Cerebellar cortex (tissue), 1 donor: ENCODE data around the gene TNFRSF4.

Source experiments
- DNase-seq: peaks from one replicate; pipeline ENCODE4 v3.0.0-alpha.2; 2015; ENCODE audit warnings: low spot score

The TNFRSF4 gene

GRCh38 chr1:1217621-1218523, 3.9 kb upstream of the TNFRSF4 start:
- DNase-seq = peak; percentile 72

DNA sequence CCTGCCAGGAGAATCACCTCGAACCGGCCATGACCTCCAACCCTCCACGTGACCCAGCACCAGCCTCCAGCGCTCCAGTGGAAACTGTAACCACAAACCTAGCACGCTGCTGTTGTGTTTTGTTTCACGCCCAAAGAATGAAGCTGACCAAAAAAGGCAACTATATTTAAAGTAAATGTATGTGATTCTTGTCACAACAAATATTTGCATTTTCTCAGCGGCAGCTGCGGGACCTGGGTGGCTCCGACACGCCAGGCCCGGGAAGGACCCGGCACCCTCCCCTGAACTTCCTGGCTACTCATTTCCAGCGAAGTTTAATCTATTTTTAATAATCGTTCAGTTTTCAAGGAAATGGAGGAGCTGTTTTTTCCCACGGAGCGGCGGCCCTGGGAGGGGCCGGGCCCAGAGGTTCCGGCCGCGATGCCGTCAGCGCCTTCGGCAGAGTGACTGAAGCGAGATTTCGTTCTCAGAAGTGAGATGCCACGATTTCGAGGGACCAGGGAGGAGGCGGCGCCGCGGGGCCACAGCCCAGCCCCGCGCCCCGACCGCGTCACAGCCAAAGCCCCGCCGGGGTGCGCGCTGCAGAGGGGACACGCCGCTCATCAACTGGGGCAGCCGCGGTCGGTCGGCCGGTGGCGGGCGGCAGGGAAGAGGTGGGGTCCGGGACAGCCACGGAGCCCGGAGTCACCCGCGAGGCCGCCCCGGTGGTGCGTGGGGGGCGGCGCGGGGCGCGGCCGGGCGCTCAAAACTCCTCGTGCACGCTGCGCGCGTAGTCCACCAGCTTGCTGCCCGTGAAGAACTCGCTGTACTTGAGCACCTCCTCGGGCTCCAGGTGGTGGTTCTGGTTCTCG, 3.0 kb upstream of the TNFRSF4 start:
- no peak for DNase-seq

- DNase-seq = no peak
These were observed 2.1 kb upstream of the TNFRSF4 start for GRCh38 chr1:1215881-1216605.

- no peak for DNase-seq
These were observed 1.2 kb upstream of the TNFRSF4 start for GRCh38 chr1:1215080-1215676.

DNA sequence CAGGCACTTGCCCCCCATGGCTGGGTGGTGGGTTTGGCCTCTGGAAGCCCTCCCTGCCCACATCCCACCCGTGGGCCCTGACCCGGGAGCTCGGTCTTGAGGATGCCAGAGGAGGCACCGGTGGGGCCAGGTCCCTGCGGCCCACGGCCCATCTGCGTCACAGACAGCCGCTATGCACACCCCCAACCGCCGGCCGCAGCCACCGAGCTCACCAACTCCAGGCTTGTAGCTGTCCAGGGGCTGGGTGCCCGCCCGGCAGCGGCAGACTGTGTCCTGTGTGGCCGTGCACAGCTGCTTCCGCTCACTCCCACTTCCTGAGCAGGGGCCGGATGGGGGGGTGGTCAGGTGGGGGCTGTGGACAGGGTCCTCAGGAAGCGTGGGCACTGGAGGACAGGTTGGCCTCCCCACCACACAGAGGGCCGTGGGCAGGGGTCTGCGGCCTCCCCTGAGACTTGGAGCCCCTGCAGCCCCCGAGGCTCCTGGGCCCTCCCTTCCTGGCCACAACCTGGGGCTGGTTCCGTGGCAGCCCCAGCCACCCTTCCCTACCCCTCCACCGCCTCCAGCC, 1.1 kb downstream of the TNFRSF4 start:
- no peak for DNase-seq

GRCh38 chr1:1211541-1212441, 2.2 kb downstream of the TNFRSF4 start:
- DNase-seq = no peak

GRCh38 chr1:1210726-1211540, 3.0 kb downstream of the TNFRSF4 start:
- no peak for DNase-seq

DNA sequence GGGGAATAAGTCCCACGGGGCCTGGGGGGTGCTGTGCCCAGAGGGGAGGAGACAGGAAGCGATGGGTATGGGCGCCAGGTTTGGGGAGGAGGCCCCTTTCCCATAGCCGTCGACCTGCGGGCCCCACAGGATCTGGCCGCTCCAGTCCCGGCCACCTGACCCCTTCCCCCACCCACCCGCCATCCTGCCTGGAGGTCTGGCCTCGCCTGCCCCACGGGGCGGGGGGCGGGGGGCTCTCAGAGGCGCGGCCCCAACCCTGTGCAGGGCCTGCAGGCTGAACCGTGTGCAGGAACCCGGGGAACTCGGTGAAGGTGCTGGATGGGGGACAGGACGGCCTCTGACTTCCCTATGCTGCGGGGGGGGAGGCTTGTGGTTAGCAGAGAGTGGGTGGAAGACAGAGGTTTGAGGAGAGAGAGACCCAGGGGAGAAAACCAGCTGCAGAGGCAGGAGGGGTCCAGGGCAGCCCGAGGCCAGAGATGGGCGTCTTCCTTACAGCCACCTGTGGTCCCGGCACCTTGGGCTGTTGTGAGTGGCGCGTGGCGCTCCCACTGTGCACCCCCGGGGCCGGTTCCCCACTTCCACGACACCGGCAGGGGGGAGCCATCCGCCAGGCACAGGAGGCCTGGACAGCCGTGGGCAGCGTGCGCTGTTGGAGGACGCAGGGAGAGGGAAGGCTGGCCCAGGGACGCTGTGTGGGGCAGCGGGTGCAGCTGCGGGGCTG, 5.1 kb downstream of the TNFRSF4 start:
- no peak for DNase-seq

GRCh38 chr1:1207571-1207892, 6.4 kb downstream of the TNFRSF4 start:
- no peak for DNase-seq

- no peak for DNase-seq
These were observed 6.9 kb downstream of the TNFRSF4 start for GRCh38 chr1:1206966-1207531.

- no peak for DNase-seq
These were observed 7.5 kb downstream of the TNFRSF4 start, which contains the start of gene TNFRSF18 for GRCh38 chr1:1206376-1206965. Gene TNFRSF18, minus strand, starts transcription at chr1:1206592. Its CDS starts 21 bp downstream, at chr1:1206571.

DNA sequence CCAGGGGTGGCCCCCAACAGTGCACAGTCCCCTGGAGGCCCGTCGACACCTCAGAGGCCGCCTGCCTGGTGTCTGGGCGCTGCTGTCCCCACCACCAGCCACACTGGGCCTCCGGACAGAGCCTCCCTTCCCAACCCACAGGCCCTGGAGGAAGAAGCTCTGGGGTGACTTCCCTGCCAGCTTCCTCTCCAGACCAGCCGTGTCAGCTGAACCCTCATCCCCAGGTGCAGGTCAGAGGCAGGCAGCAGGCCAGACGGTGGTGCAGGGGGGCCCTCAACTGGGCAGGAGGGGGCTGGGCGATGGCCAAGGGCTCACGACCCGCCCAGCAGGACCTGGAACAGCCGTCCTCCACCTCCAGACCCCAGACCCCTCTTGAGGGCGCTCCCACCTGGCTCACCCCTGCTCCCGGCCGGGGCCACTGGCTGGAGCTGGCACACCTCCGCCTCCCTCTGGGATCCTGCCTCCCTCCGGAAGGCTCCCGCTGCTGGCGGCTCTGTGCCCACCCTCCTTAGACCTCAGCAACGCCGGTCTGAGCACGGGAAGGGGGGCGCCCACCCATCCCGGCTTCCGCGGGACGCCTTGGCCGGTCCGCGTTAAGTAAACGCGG, 8.1 kb downstream of the TNFRSF4 start:
- no peak for DNase-seq

GRCh38 chr1:1204998-1205768, 8.8 kb downstream of the TNFRSF4 start:
- DNase-seq = no peak

- no peak for DNase-seq
These were observed 9.5 kb downstream of the TNFRSF4 start for GRCh38 chr1:1204425-1204920.

DNA sequence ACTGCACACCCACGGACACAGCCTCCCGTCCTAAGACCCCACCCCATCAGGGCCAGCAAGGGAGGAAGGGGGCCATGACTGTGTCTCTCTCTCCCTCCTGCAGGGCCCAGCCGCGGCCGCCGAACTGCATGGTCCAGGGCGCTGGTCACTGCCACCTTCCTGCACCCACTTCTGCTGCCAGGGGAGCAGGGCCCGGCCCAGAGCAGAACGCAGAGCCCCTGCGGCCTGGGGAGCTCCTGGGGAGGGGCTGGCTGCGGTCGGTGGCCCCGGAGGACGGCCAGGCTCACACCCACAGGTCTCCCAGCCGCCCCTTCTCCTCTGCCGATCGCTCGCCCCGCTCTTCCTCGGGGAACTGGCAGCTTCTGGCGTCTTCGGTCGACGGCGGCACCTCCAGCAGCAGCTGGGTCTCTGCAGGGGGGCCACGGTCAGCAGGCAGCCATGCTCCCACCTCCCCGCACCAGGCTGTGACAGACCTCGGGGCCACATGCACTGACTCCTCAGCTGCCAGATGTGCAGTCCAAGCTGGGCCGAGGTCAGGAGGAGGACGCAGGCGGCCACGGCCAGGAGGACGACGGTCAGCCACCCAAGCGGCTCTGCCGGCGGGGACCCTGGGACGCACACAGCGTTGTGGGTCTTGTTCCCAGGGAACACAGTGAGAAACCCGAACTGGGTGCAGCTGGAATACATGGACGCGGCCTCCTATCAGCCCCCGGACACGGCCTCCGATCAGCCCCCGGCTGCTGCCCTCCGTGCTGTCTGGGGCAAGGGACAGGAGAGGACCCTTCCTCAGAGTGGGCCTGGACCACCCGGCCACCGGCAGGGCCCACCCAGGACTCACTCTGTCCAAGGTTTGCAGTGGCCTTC, 10.2 kb downstream of the TNFRSF4 start:
- no peak for DNase-seq
